Neural progenitor cell (in vitro differentiated cells): ENCODE data around the gene USP13. TPM values are rescaled to one million over a fixed set of nuclear protein-coding genes. Genes with fewer than 3 reads are reported as not detected.

Source experiments
- DNase-seq: peaks from one replicate; pipeline ENCODE4 v3.0.0-alpha.2; 2016; ENCODE audit warnings: low spot score
- H2AFZ ChIP-seq: fragments of 200-600 bp; sonication (generic); replicated peaks from 2 replicates; pipeline ENCODE4 v1.6.1; 2016; ENCODE audit warnings: antibody characterized with exemption
- H3F3A ChIP-seq: fragments of 200-600 bp; sonication (generic); 2 replicates; pipeline ENCODE4 v1.6.1; 2016; ENCODE audit warnings: antibody characterized with exemption, low read depth
- H3K27ac ChIP-seq: fragments of 200-600 bp; sonication (generic); 2 replicates; pipeline ENCODE4 v1.5.1; 2016; ENCODE audit warnings: mild to moderate bottlenecking
- H3K27me3 ChIP-seq: fragments of 200-600 bp; sonication (generic); 2 replicates; pipeline ENCODE4 v1.6.1; 2016; ENCODE audit warnings: mild to moderate bottlenecking, moderate library complexity
- H3K36me3 ChIP-seq: fragments of 200-600 bp; sonication (generic); 2 replicates; pipeline ENCODE4 v1.5.1; 2016
- H3K4me1 ChIP-seq: fragments of 200-600 bp; sonication (generic); 2 replicates; pipeline ENCODE4 v1.6.1; 2016; ENCODE audit warnings: mixed run types
- H3K4me2 ChIP-seq: fragments of 200-600 bp; sonication (generic); 2 replicates; pipeline ENCODE4 v1.6.1; 2016
- H3K4me3 ChIP-seq: fragments of 200-600 bp; sonication (generic); 2 replicates; pipeline ENCODE4 v1.5.1; 2016
- H3K79me2 ChIP-seq: fragments of 200-600 bp; sonication (generic); 2 replicates; pipeline ENCODE4 v1.6.1; 2016; ENCODE audit warnings: low read depth
- H3K9ac ChIP-seq: fragments of 200-600 bp; sonication (generic); 2 replicates; pipeline ENCODE4 v1.6.1; 2016
- H3K9me3 ChIP-seq: fragments of 200-600 bp; sonication (generic); 2 replicates; pipeline ENCODE4 v1.5.1; 2016; ENCODE audit warnings: low read depth
- H4K20me1 ChIP-seq: fragments of 200-600 bp; sonication (generic); 2 replicates; pipeline ENCODE4 v1.6.1; 2016; ENCODE audit warnings: low read depth
- H3K27ac Mint-ChIP-seq: 3 replicates; pipeline ENCODE4 v1.8.0; 2021; ENCODE audit warnings: mixed read lengths
- H3K27me3 Mint-ChIP-seq: 2 replicates; pipeline ENCODE4 v1.8.0; 2022; ENCODE audit warnings: low read depth, mild to moderate bottlenecking, inconsistent platforms, moderate library complexity, mixed read lengths; ENCODE audit not compliant: insufficient read depth
- H3K36me3 Mint-ChIP-seq: 3 replicates; pipeline ENCODE4 v1.8.0; 2021; ENCODE audit warnings: mixed read lengths
- H3K4me1 Mint-ChIP-seq: 3 replicates; pipeline ENCODE4 v1.8.0; 2021; ENCODE audit warnings: mixed read lengths
- H3K4me3 Mint-ChIP-seq: 3 replicates; pipeline ENCODE4 v1.8.0; 2021; ENCODE audit warnings: mild to moderate bottlenecking, moderate library complexity, mixed read lengths
- H3K9me3 Mint-ChIP-seq: 3 replicates; pipeline ENCODE4 v1.8.0; 2020; ENCODE audit warnings: mixed read lengths
- EZH2 ChIP-seq: fragments of 200-600 bp; sonication (generic); IDR thresholded peaks from 2 replicates; pipeline ENCODE4 v1.6.1; 2017; ENCODE audit warnings: antibody characterized with exemption, mild to moderate bottlenecking, moderate library complexity
- EZH2phosphoT487 ChIP-seq: fragments of 200-600 bp; sonication (generic); IDR thresholded peaks from 2 replicates; pipeline ENCODE4 v1.6.1; 2017; ENCODE audit warnings: antibody characterized with exemption
- total RNA-seq: library from RNA; depleted of rRNA; stranded (reverse); fragments of >200 nt; gene quantifications from 2 replicates; pipeline ENCODE4 v1.2.3, GENCODE V29; 2015; ENCODE audit warnings: low replicate concordance
- TF ChIP-seq, protein P1 (sequence below): fragments of 200-600 bp; sonication (generic); IDR thresholded peaks from 2 replicates; pipeline ENCODE4 v1.5.1; 2017; ENCODE audit warnings: antibody characterized with exemption, mild to moderate bottlenecking

The USP13 gene
- total RNA-seq, 1 donor from 2014 or later, result 17.7 TPM

- H3K36me3 Mint-ChIP-seq, result peaks cover 20% of the 10 kb centered on the region
- H3K27ac ChIP-seq, result no peak overlapping the region
- H3K4me3 ChIP-seq, result no peak overlapping the region
- peaks cover 5% of the 10 kb centered on the region for H3K27me3 Mint-ChIP-seq
- H3K4me2 ChIP-seq, result no peak overlapping the region
- H3K9me3 Mint-ChIP-seq, result no peaks in the 10 kb centered on the region
- TF ChIP-seq EZH2phosphoT487, result no peak
- TF ChIP-seq, protein P1, sequence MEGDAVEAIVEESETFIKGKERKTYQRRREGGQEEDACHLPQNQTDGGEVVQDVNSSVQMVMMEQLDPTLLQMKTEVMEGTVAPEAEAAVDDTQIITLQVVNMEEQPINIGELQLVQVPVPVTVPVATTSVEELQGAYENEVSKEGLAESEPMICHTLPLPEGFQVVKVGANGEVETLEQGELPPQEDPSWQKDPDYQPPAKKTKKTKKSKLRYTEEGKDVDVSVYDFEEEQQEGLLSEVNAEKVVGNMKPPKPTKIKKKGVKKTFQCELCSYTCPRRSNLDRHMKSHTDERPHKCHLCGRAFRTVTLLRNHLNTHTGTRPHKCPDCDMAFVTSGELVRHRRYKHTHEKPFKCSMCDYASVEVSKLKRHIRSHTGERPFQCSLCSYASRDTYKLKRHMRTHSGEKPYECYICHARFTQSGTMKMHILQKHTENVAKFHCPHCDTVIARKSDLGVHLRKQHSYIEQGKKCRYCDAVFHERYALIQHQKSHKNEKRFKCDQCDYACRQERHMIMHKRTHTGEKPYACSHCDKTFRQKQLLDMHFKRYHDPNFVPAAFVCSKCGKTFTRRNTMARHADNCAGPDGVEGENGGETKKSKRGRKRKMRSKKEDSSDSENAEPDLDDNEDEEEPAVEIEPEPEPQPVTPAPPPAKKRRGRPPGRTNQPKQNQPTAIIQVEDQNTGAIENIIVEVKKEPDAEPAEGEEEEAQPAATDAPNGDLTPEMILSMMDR, result no peak
- H3K4me1 Mint-ChIP-seq, result peaks cover 16% of the 10 kb centered on the region
- no peaks in the 10 kb centered on the region for H3K79me2 ChIP-seq
- H3K4me3 Mint-ChIP-seq, result no peak overlapping the region
- DNase-seq, result no peak
- H3K9ac ChIP-seq, result no peak overlapping the region
- H3K4me1 ChIP-seq, result no peaks in the 10 kb centered on the region
- no peaks in the 10 kb centered on the region for H3K27me3 ChIP-seq
- H3K36me3 ChIP-seq, result no peaks in the 10 kb centered on the region
- no peaks in the 10 kb centered on the region for H3K9me3 ChIP-seq
- no peaks in the 10 kb centered on the region for H4K20me1 ChIP-seq
- peak overlapping the region; percentile 72 for H3K27ac Mint-ChIP-seq
- H3F3A ChIP-seq, result no peaks in the 10 kb centered on the region
- no peak overlapping the region for H2AFZ ChIP-seq
Measured at GRCh38 chr3:179719048-179719734, 66.4 kb downstream of the USP13 start.

- H3K9ac ChIP-seq, result no peak overlapping the region
- no peak overlapping the region for H3K4me3 ChIP-seq
- H3K9me3 Mint-ChIP-seq, result no peaks in the 10 kb centered on the region
- H3K4me2 ChIP-seq, result no peak overlapping the region
- H3K4me1 ChIP-seq, result no peaks in the 10 kb centered on the region
- no peaks in the 10 kb centered on the region for H3K9me3 ChIP-seq
- no peak overlapping the region for H3K4me3 Mint-ChIP-seq
- H3K4me1 Mint-ChIP-seq, result peaks cover 16% of the 10 kb centered on the region
- no peaks in the 10 kb centered on the region for H3K79me2 ChIP-seq
- no peak overlapping the region for H2AFZ ChIP-seq
- H3K36me3 Mint-ChIP-seq, result peaks cover 21% of the 10 kb centered on the region
- H3F3A ChIP-seq, result no peaks in the 10 kb centered on the region
- peaks cover 5% of the 10 kb centered on the region for H3K27me3 Mint-ChIP-seq
- DNase-seq, result no peak
- TF ChIP-seq EZH2 (no peak), EZH2phosphoT487 (no peak)
- TF ChIP-seq, protein P1, result no peak
- peak overlapping the region; percentile 9 for H3K27ac Mint-ChIP-seq
- no peaks in the 10 kb centered on the region for H4K20me1 ChIP-seq
- H3K27me3 ChIP-seq, result no peaks in the 10 kb centered on the region
- H3K36me3 ChIP-seq, result no peaks in the 10 kb centered on the region
- no peak overlapping the region for H3K27ac ChIP-seq
Measured at GRCh38 chr3:179720196-179720595, 67.4 kb downstream of the USP13 start.

DNA sequence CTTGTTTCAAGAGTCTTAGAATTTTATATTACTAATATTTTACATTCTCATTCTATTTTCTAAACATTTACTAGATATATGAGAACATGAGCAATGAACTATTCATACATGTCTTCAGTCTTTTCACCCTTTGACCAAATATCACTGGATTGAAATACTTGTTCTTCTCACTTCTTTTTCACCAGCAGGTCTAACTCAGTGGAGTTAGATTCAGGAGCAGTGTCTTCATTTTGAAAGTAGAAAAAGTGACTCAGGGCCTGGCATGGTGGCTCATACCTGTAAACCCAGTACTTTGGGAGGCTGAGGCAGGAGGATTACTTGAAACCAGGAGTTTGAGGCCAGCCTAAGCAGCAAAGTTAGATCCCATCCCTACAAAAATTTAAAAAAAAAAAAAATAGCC, 70.8 kb downstream of the USP13 start:
- H3K9me3 Mint-ChIP-seq, result peaks cover 3% of the 10 kb centered on the region
- Histone ChIP-seq H3K9ac (no peak overlapping the region), H3K9me3 (no peaks in the 10 kb centered on the region), H3K4me3 (no peak overlapping the region), H3K79me2 (no peaks in the 10 kb centered on the region), H3K4me1 (no peaks in the 10 kb centered on the region), H3K27me3 (no peaks in the 10 kb centered on the region), H3K27ac (no peak overlapping the region), H2AFZ (no peak overlapping the region), H3F3A (no peaks in the 10 kb centered on the region), H3K4me2 (no peak overlapping the region), H4K20me1 (no peaks in the 10 kb centered on the region), H3K36me3 (peaks cover 3% of the 10 kb centered on the region)
- peaks cover 30% of the 10 kb centered on the region for H3K36me3 Mint-ChIP-seq
- H3K4me3 Mint-ChIP-seq, result no peak overlapping the region
- peaks cover 16% of the 10 kb centered on the region for H3K4me1 Mint-ChIP-seq
- TF ChIP-seq, protein P1, result no peak
- TF ChIP-seq EZH2 (no peak), EZH2phosphoT487 (no peak)
- H3K27me3 Mint-ChIP-seq, result peaks cover 3% of the 10 kb centered on the region
- no peak for DNase-seq
- H3K27ac Mint-ChIP-seq, result no peak overlapping the region
